NOMO-1 treated with DMSO at 0.1 percent for 48 hours (cell line): ENCODE results near the gene CMTM2.
"Not testable (repeated sequence)": the region's sequence is repeated elsewhere in the genome, so short reads cannot be mapped to it uniquely, and the experiment has no call there.

Source experiments
- DNase-seq: peaks from one replicate; lab custom pipeline; 2025; ENCODE audit not compliant: unreplicated experiment; lab: John Stamatoyannopoulos, UW

CMTM2 gene

GRCh38 chr16:66605177-66605978 is 26.1 kb downstream of the CMTM2 start:
- peak; percentile 26 for DNase-seq

- peak; percentile 12 for DNase-seq
Observed at GRCh38 chr16:66605979-66606751, 26.9 kb downstream of the CMTM2 start.

GRCh38 chr16:66608241-66609138 is 29.2 kb downstream of the CMTM2 start:
- DNase-seq: peak; percentile 65

- DNase-seq: no peak
Observed at GRCh38 chr16:66609139-66609510, 29.9 kb downstream of the CMTM2 start.

GRCh38 chr16:66610111-66610820 is 31.0 kb downstream of the CMTM2 start:
- no peak for DNase-seq

- DNase-seq: not testable (repeated sequence)
Observed at GRCh38 chr16:66611911-66612310, 32.6 kb downstream of the CMTM2 start.

GRCh38 chr16:66612422-66612821 is 33.2 kb downstream of the CMTM2 start:
- no peak for DNase-seq

GRCh38 chr16:66614161-66614802 is 35.0 kb downstream of the CMTM2 start:
- no peak for DNase-seq

- no peak for DNase-seq
Observed at GRCh38 chr16:66616169-66616568, 36.9 kb downstream of the CMTM2 start.

GRCh38 chr16:66616592-66616991 is 37.3 kb downstream of the CMTM2 start:
- DNase-seq: peak; percentile 25

GRCh38 chr16:66617010-66617434 is 37.8 kb downstream of the CMTM2 start:
- DNase-seq: no peak

- no peak for DNase-seq
Observed at GRCh38 chr16:66617728-66618127, 38.5 kb downstream of the CMTM2 start.

GRCh38 chr16:66618588-66619375 is 39.5 kb downstream of the CMTM2 start:
- DNase-seq: no peak

GRCh38 chr16:66619534-66620428 is 40.5 kb downstream of the CMTM2 start:
- DNase-seq: peak; percentile 37

- DNase-seq: no peak
Observed at GRCh38 chr16:66620429-66620795, 41.1 kb downstream of the CMTM2 start.

GRCh38 chr16:66621973-66622372 is 42.7 kb downstream of the CMTM2 start:
- DNase-seq: no peak

GRCh38 chr16:66622863-66623262 is 43.6 kb downstream of the CMTM2 start:
- DNase-seq: no peak

GRCh38 chr16:66623755-66624154 is 44.5 kb downstream of the CMTM2 start:
- no peak for DNase-seq
